ENCODE measurements around the gene HMX1.

HMX1 gene

GRCh38 chr4:8871417-8872401, at the start of gene HMX1:
Gene HMX1, minus strand, starts transcription at chr4:8871839. Its CDS starts 225 bp downstream, at chr4:8871614.
- DNase-seq (ENCODE audit: low spot score): peak; percentile 3

- DNase-seq (ENCODE audit: low spot score): no peak
These were observed 49.3 kb upstream of the HMX1 start for GRCh38 chr4:8920969-8921368.

- DNase-seq (ENCODE audit: low spot score): no peak
These were observed 48.8 kb upstream of the HMX1 start for GRCh38 chr4:8920289-8920965.

- no peak for DNase-seq (ENCODE audit: low spot score)
These were observed 48.1 kb upstream of the HMX1 start for GRCh38 chr4:8919651-8920288.

GRCh38 chr4:8917868-8918783, 46.5 kb upstream of the HMX1 start:
- DNase-seq (ENCODE audit: low spot score): peak; percentile 41

- no peak for DNase-seq (ENCODE audit: low spot score)
These were observed 45.7 kb upstream of the HMX1 start for GRCh38 chr4:8917321-8917811.

- DNase-seq (ENCODE audit: low spot score): no peak
These were observed 45.3 kb upstream of the HMX1 start for GRCh38 chr4:8916906-8917305.

- DNase-seq (ENCODE audit: low spot score): no peak
These were observed 44.8 kb upstream of the HMX1 start for GRCh38 chr4:8916351-8916885.

GRCh38 chr4:8915201-8916200, 43.9 kb upstream of the HMX1 start:
- DNase-seq (ENCODE audit: low spot score): no peak

- DNase-seq (ENCODE audit: low spot score): no peak
These were observed 43.0 kb upstream of the HMX1 start for GRCh38 chr4:8914461-8915171.

GRCh38 chr4:8913858-8914460, 42.3 kb upstream of the HMX1 start:
- DNase-seq (ENCODE audit: low spot score): no peak

- no peak for DNase-seq (ENCODE audit: low spot score)
These were observed 41.6 kb upstream of the HMX1 start for GRCh38 chr4:8913121-8913857.

- DNase-seq (ENCODE audit: low spot score): no peak
These were observed 40.9 kb upstream of the HMX1 start for GRCh38 chr4:8912506-8912905.

GRCh38 chr4:8912089-8912455, 40.4 kb upstream of the HMX1 start:
- no peak for DNase-seq (ENCODE audit: low spot score)

GRCh38 chr4:8911316-8912088, 39.9 kb upstream of the HMX1 start:
- DNase-seq (ENCODE audit: low spot score): no peak

GRCh38 chr4:8910822-8911315, 39.2 kb upstream of the HMX1 start:
- no peak for DNase-seq (ENCODE audit: low spot score)
